ENCODE data around the gene ARSJ. TPM values are rescaled to one million over a fixed set of nuclear protein-coding genes. Genes with fewer than 3 reads are reported as not detected.
"Not testable (repeated sequence)": the region's sequence is repeated elsewhere in the genome, so short reads cannot be mapped to it uniquely, and the experiment has no call there.

ARSJ gene
- total RNA-seq, 1 experiment from 2014 or later: 50.7 TPM

GRCh38 chr4:114005569-114006442, 26.4 kb upstream of the ARSJ start:
- intact Hi-C loops (cut with micrococcal nuclease): no loop called here
- Mint-ChIP-seq H3K4me3 (ENCODE audit: unreplicated experiment) (no peak overlapping the region), H3K36me3 (ENCODE audit: insufficient read depth, unreplicated experiment) (no peaks in the 10 kb centered on the region), H3K4me1 (ENCODE audit: insufficient read depth, unreplicated experiment) (peaks cover 19% of the 10 kb centered on the region), H3K9me3 (ENCODE audit: unreplicated experiment) (peaks cover 12% of the 10 kb centered on the region), H3K27me3 (ENCODE audit: insufficient read depth, unreplicated experiment) (no peaks in the 10 kb centered on the region), H3K27ac (ENCODE audit: low read depth, unreplicated experiment) (peak overlapping the region; percentile 55)
- peak; percentile 60 for DNase-seq (ENCODE audit: unreplicated experiment)
- no peak for TF ChIP-seq CTCF (IDR thresholded peaks at IDR 0.05; ENCODE audit: unreplicated experiment)
- BruUV-seq (replicated peaks): no TSS peak
- ChIA-PET POLR2A (interaction anchor here (0.6 to 1.1 kb wide), 12 partner anchors 9 to 715 kb away, joined by 3 to 12 read pairs (median 3); partner anchors contain the start of gene ARSJ), CTCF (interaction anchor here (0.7 kb wide), 2 partner anchors 24 to 206 kb away, joined by 3 read pairs; no protein-coding TSS in a partner anchor)

GRCh38 chr4:114004483-114005226, 25.2 kb upstream of the ARSJ start:
- POLR2A ChIA-PET; DNase-seq (ENCODE audit: unreplicated experiment); H3K4me3 Mint-ChIP-seq (ENCODE audit: unreplicated experiment); H3K36me3 Mint-ChIP-seq (ENCODE audit: insufficient read depth, unreplicated experiment); BruUV-seq (replicated peaks); H3K27me3 Mint-ChIP-seq (ENCODE audit: insufficient read depth, unreplicated experiment); intact Hi-C loops (cut with micrococcal nuclease); H3K27ac Mint-ChIP-seq (ENCODE audit: low read depth, unreplicated experiment); CTCF ChIA-PET; H3K9me3 Mint-ChIP-seq (ENCODE audit: unreplicated experiment): not testable (repeated sequence)
- peaks cover 19% of the 10 kb centered on the region for H3K4me1 Mint-ChIP-seq (ENCODE audit: insufficient read depth, unreplicated experiment)

- no peak for DNase-seq (ENCODE audit: unreplicated experiment)
- Mint-ChIP-seq H3K27me3 (ENCODE audit: insufficient read depth, unreplicated experiment) (no peaks in the 10 kb centered on the region), H3K36me3 (ENCODE audit: insufficient read depth, unreplicated experiment) (no peaks in the 10 kb centered on the region), H3K9me3 (ENCODE audit: unreplicated experiment) (no peaks in the 10 kb centered on the region), H3K27ac (ENCODE audit: low read depth, unreplicated experiment) (no peak overlapping the region), H3K4me3 (ENCODE audit: unreplicated experiment) (no peak overlapping the region), H3K4me1 (ENCODE audit: insufficient read depth, unreplicated experiment) (peaks cover 26% of the 10 kb centered on the region)
- CTCF ChIA-PET: interaction anchor here (0.7 kb wide), 1 partner anchor 23 kb away, joined by 3 read pairs; no protein-coding TSS in a partner anchor
- POLR2A ChIA-PET: interaction anchor here (0.6 kb wide), 1 partner anchor 17 kb away, joined by 3 read pairs; no protein-coding TSS in a partner anchor
- no peak for TF ChIP-seq CTCF (IDR thresholded peaks at IDR 0.05; ENCODE audit: unreplicated experiment)
- intact Hi-C loops (cut with micrococcal nuclease): no loop called here
- BruUV-seq (replicated peaks): no TSS peak
Observed at GRCh38 chr4:113998531-113998930, 19.1 kb upstream of the ARSJ start.

GRCh38 chr4:113998079-113998478, 18.6 kb upstream of the ARSJ start:
- BruUV-seq (replicated peaks): no TSS peak
- no peaks in the 10 kb centered on the region for H3K36me3 Mint-ChIP-seq (ENCODE audit: insufficient read depth, unreplicated experiment)
- no peak overlapping the region for H3K27ac Mint-ChIP-seq (ENCODE audit: low read depth, unreplicated experiment)
- intact Hi-C loops (cut with micrococcal nuclease): no loop called here
- POLR2A ChIA-PET: interaction anchor here (0.6 to 1.2 kb wide), 2 partner anchors 17 to 19 kb away, joined by 3 read pairs; partner anchors contain the start of gene ARSJ
- no peak for TF ChIP-seq CTCF (IDR thresholded peaks at IDR 0.05; ENCODE audit: unreplicated experiment)
- H3K4me3 Mint-ChIP-seq (ENCODE audit: unreplicated experiment): no peak overlapping the region
- CTCF ChIA-PET: interaction anchor here (0.7 kb wide), 1 partner anchor 24 kb away, joined by 3 read pairs; no protein-coding TSS in a partner anchor
- peaks cover 26% of the 10 kb centered on the region for H3K4me1 Mint-ChIP-seq (ENCODE audit: insufficient read depth, unreplicated experiment)
- no peaks in the 10 kb centered on the region for H3K9me3 Mint-ChIP-seq (ENCODE audit: unreplicated experiment)
- DNase-seq (ENCODE audit: unreplicated experiment): no peak
- no peaks in the 10 kb centered on the region for H3K27me3 Mint-ChIP-seq (ENCODE audit: insufficient read depth, unreplicated experiment)
